Measurements from ENCODE around the gene PECR.
"Not testable (repeated sequence)": the region's sequence is repeated elsewhere in the genome, so short reads cannot be mapped to it uniquely, and the experiment has no call there.

The PECR gene

DNA sequence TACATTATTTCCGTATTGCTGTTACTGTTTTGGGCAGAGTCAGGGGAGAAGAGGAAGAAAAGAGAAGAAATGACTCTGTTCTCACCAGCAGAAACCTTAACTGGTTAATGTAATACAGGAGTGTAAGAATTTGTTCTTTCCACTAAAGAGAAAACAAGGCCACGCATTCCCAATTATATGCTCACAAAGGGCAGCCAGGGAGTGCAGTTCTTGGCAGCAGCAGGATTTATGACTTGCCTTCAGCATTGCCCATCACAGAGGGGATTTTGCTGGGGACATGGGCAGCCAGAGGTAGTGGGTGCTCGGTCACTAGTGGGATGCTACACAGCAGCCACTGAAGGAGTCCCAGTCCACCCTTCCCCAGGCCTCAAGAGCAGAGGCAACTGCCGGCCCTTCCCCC is 86.7 kb downstream of the PECR start:
- no peak for DNase-seq

DNA sequence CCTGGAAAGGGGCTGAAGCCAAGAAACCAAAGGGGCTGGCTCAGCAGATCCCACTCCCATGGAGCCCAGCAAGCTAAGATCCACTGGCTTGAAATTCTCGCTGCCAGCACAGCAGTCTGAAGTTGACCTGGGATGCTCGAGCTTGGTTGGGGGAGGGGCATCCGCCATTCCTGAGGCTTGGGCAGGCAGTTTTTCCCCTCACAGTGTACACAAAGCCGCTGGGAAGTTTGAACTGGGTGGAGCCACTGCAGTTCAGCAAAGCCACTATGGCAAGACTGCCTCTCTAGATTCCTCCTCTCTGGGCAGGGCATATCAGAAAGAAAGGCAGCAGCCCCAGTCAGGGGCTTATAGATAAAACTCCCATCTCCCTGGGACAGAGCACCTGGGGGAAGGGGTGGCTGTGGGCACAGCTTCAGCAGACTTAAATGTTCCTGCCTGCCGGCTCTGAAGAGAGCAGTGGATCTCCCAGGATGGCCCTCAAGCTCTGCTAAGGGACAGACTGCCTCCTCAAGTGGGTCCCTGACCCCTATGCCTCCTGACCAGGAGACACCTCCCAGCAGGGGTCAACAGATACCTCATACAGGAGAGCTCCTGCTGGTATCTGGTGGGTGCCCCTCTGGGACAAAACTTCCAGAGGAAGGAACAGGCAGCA is 92.9 kb downstream of the PECR start:
- DNase-seq: not testable (repeated sequence)
